Activated B cell treated with CpG ODN at 0.5 μM for 24 hours (primary cell): ENCODE data around the gene ZNF525. TPM values are rescaled to one million over a fixed set of nuclear protein-coding genes. Genes with fewer than 3 reads are reported as not detected.
A peak's percentile ranks its signal among the peaks of the same experiment; 100 is the strongest.

ENCODE experiments used
- ATAC-seq: fragments of 200-7000 bp; cut with Tn5 transposase; one replicate; pipeline ENCODE4 v1.10.0; 2021; ENCODE audit warnings: low read depth, mild to moderate bottlenecking, moderate library complexity
- CTCF ChIA-PET: fragments of 350-600 bp; sonication (Branson Sonifier 250); formaldehyde crosslinking; loops from one replicate; lab custom pipeline; 2021; ENCODE audit warnings: antibody characterized with exemption; lab: Charles Lee
- POLR2A ChIA-PET: fragments of 350-600 bp; sonication (Branson Sonifier 250); formaldehyde crosslinking; loops from one replicate; lab custom pipeline; 2021; ENCODE audit warnings: antibody characterized with exemption; lab: Charles Lee
- DNase-seq: peaks from one replicate; pipeline ENCODE4 v3.0.0; 2022
- H3K27ac Mint-ChIP-seq: one replicate; pipeline ENCODE4 v1.8.0; 2020; ENCODE audit warnings: mixed read lengths
- H3K27me3 Mint-ChIP-seq: one replicate; pipeline ENCODE4 v1.8.0; 2021; ENCODE audit warnings: mixed read lengths
- H3K36me3 Mint-ChIP-seq: one replicate; pipeline ENCODE4 v1.8.0; 2021; ENCODE audit warnings: low read depth, mixed read lengths
- H3K4me1 Mint-ChIP-seq: one replicate; pipeline ENCODE4 v1.8.0; 2021; ENCODE audit warnings: mixed read lengths
- H3K4me3 Mint-ChIP-seq: one replicate; pipeline ENCODE4 v1.8.0; 2020; ENCODE audit warnings: mild to moderate bottlenecking, mixed read lengths
- H3K9me3 Mint-ChIP-seq: one replicate; pipeline ENCODE4 v1.8.0; 2020; ENCODE audit warnings: mixed read lengths
- CTCF ChIP-seq: fragments of 200-600 bp; IDR thresholded peaks from one replicate; pipeline ENCODE4 v1.8.0; 2022; ENCODE audit warnings: antibody characterized with exemption, mild to moderate bottlenecking
- intact Hi-C: fragments of 100-400 bp; cut with micrococcal nuclease; formaldehyde crosslinking; loops from one replicate; pipeline ENCODE4 v1.15.1; 2024
- total RNA-seq: library from RNA; stranded (reverse); gene quantifications from 2 replicates; pipeline ENCODE4 v1.2.3, GENCODE V29; 2022

Gene ZNF525
- total RNA-seq, 1 donor from 2014 or later = 37.4 TPM

GRCh38 chr19:53388168-53388567 is 22.7 kb downstream of the ZNF525 start:
- Mint-ChIP-seq H3K27ac (no peak overlapping the region), H3K4me3 (no peak overlapping the region), H3K36me3 (peaks cover 39% of the 10 kb centered on the region), H3K9me3 (peaks cover 38% of the 10 kb centered on the region), H3K27me3 (no peaks in the 10 kb centered on the region), H3K4me1 (peaks cover 1% of the 10 kb centered on the region)
- DNase-seq (no peak), ATAC-seq (no peak)
- no peak for TF ChIP-seq CTCF
- intact Hi-C loops = no loop called here
- CTCF ChIA-PET = no interaction called here
- POLR2A ChIA-PET = no interaction called here

GRCh38 chr19:53388904-53389303 is 23.4 kb downstream of the ZNF525 start:
- intact Hi-C loops = no loop called here
- TF ChIP-seq CTCF = no peak
- Mint-ChIP-seq H3K27me3 (no peaks in the 10 kb centered on the region), H3K4me1 (peaks cover 3% of the 10 kb centered on the region), H3K4me3 (no peak overlapping the region), H3K9me3 (peaks cover 35% of the 10 kb centered on the region), H3K27ac (no peak overlapping the region), H3K36me3 (peaks cover 33% of the 10 kb centered on the region)
- DNase-seq (no peak), ATAC-seq (no peak)
- ChIA-PET CTCF (no interaction called here), POLR2A (no interaction called here)

- Mint-ChIP-seq H3K9me3 (peaks cover 34% of the 10 kb centered on the region), H3K4me3 (no peak overlapping the region), H3K4me1 (peaks cover 6% of the 10 kb centered on the region), H3K36me3 (peaks cover 29% of the 10 kb centered on the region), H3K27ac (no peak overlapping the region), H3K27me3 (no peaks in the 10 kb centered on the region)
- DNase-seq (no peak), ATAC-seq (no peak)
- POLR2A ChIA-PET = no interaction called here
- intact Hi-C loops = no loop called here
- no peak for TF ChIP-seq CTCF
- CTCF ChIA-PET = no interaction called here
These were observed 24.1 kb downstream of the ZNF525 start for GRCh38 chr19:53389571-53389970.

GRCh38 chr19:53389978-53390377 is 24.5 kb downstream of the ZNF525 start:
- ChIA-PET POLR2A (no interaction called here), CTCF (no interaction called here)
- Mint-ChIP-seq H3K27ac (no peak overlapping the region), H3K4me1 (peaks cover 9% of the 10 kb centered on the region), H3K27me3 (no peaks in the 10 kb centered on the region), H3K36me3 (peaks cover 26% of the 10 kb centered on the region), H3K9me3 (peaks cover 30% of the 10 kb centered on the region), H3K4me3 (no peak overlapping the region)
- intact Hi-C loops = no loop called here
- ATAC-seq (no peak), DNase-seq (no peak)
- TF ChIP-seq CTCF = no peak

GRCh38 chr19:53394522-53394973 is 29.0 kb downstream of the ZNF525 start:
- Mint-ChIP-seq H3K36me3 (peaks cover 21% of the 10 kb centered on the region), H3K27ac (peak overlapping the region; percentile 90), H3K4me3 (peak overlapping the region; percentile 95), H3K9me3 (peaks cover 11% of the 10 kb centered on the region), H3K27me3 (no peaks in the 10 kb centered on the region), H3K4me1 (peaks cover 29% of the 10 kb centered on the region)
- ChIA-PET POLR2A (interaction anchor here (0.6 to 1.9 kb wide), 8 partner anchors 29 to 1205 kb away, joined by 3 to 9 read pairs (median 4); partner anchors contain the start of genes PPP2R1A, ZNF525, ZNF761 and ZNF808), CTCF (no interaction called here)
- ATAC-seq (no peak), DNase-seq (no peak)
- intact Hi-C loops = loop anchor here (2.0 kb wide), 2 partner anchors 36 to 62 kb away; partner anchors contain the start of genes ZNF761 and ZNF845
- TF ChIP-seq CTCF = no peak
